Neural progenitor cell (in vitro differentiated cells): ENCODE data around the gene THBD. TPM values are rescaled to one million over a fixed set of nuclear protein-coding genes. Genes with fewer than 3 reads are reported as not detected.

ENCODE experiments used
- DNase-seq: peaks from one replicate; pipeline ENCODE4 v3.0.0-alpha.2; 2016; ENCODE audit warnings: low spot score
- H2AFZ ChIP-seq: fragments of 200-600 bp; sonication (generic); replicated peaks from 2 replicates; pipeline ENCODE4 v1.6.1; 2016; ENCODE audit warnings: antibody characterized with exemption
- H3F3A ChIP-seq: fragments of 200-600 bp; sonication (generic); 2 replicates; pipeline ENCODE4 v1.6.1; 2016; ENCODE audit warnings: antibody characterized with exemption, low read depth
- H3K27ac ChIP-seq: fragments of 200-600 bp; sonication (generic); 2 replicates; pipeline ENCODE4 v1.5.1; 2016; ENCODE audit warnings: mild to moderate bottlenecking
- H3K27me3 ChIP-seq: fragments of 200-600 bp; sonication (generic); 2 replicates; pipeline ENCODE4 v1.6.1; 2016; ENCODE audit warnings: mild to moderate bottlenecking, moderate library complexity
- H3K36me3 ChIP-seq: fragments of 200-600 bp; sonication (generic); 2 replicates; pipeline ENCODE4 v1.5.1; 2016
- H3K4me1 ChIP-seq: fragments of 200-600 bp; sonication (generic); 2 replicates; pipeline ENCODE4 v1.6.1; 2016; ENCODE audit warnings: mixed run types
- H3K4me2 ChIP-seq: fragments of 200-600 bp; sonication (generic); 2 replicates; pipeline ENCODE4 v1.6.1; 2016
- H3K4me3 ChIP-seq: fragments of 200-600 bp; sonication (generic); 2 replicates; pipeline ENCODE4 v1.5.1; 2016
- H3K79me2 ChIP-seq: fragments of 200-600 bp; sonication (generic); 2 replicates; pipeline ENCODE4 v1.6.1; 2016; ENCODE audit warnings: low read depth
- H3K9ac ChIP-seq: fragments of 200-600 bp; sonication (generic); 2 replicates; pipeline ENCODE4 v1.6.1; 2016
- H3K9me3 ChIP-seq: fragments of 200-600 bp; sonication (generic); 2 replicates; pipeline ENCODE4 v1.5.1; 2016; ENCODE audit warnings: low read depth
- H4K20me1 ChIP-seq: fragments of 200-600 bp; sonication (generic); 2 replicates; pipeline ENCODE4 v1.6.1; 2016; ENCODE audit warnings: low read depth
- H3K27ac Mint-ChIP-seq: 3 replicates; pipeline ENCODE4 v1.8.0; 2021; ENCODE audit warnings: mixed read lengths
- H3K27me3 Mint-ChIP-seq: 2 replicates; pipeline ENCODE4 v1.8.0; 2022; ENCODE audit warnings: low read depth, mild to moderate bottlenecking, inconsistent platforms, moderate library complexity, mixed read lengths; ENCODE audit not compliant: insufficient read depth
- H3K36me3 Mint-ChIP-seq: 3 replicates; pipeline ENCODE4 v1.8.0; 2021; ENCODE audit warnings: mixed read lengths
- H3K4me1 Mint-ChIP-seq: 3 replicates; pipeline ENCODE4 v1.8.0; 2021; ENCODE audit warnings: mixed read lengths
- H3K4me3 Mint-ChIP-seq: 3 replicates; pipeline ENCODE4 v1.8.0; 2021; ENCODE audit warnings: mild to moderate bottlenecking, moderate library complexity, mixed read lengths
- H3K9me3 Mint-ChIP-seq: 3 replicates; pipeline ENCODE4 v1.8.0; 2020; ENCODE audit warnings: mixed read lengths
- CTCF ChIP-seq: fragments of 200-600 bp; sonication (generic); IDR thresholded peaks from 2 replicates; pipeline ENCODE4 v1.5.1; 2017; ENCODE audit warnings: antibody characterized with exemption, mild to moderate bottlenecking
- EZH2 ChIP-seq: fragments of 200-600 bp; sonication (generic); IDR thresholded peaks from 2 replicates; pipeline ENCODE4 v1.6.1; 2017; ENCODE audit warnings: antibody characterized with exemption, mild to moderate bottlenecking, moderate library complexity
- EZH2phosphoT487 ChIP-seq: fragments of 200-600 bp; sonication (generic); IDR thresholded peaks from 2 replicates; pipeline ENCODE4 v1.6.1; 2017; ENCODE audit warnings: antibody characterized with exemption
- total RNA-seq: library from RNA; depleted of rRNA; stranded (reverse); fragments of >200 nt; gene quantifications from 2 replicates; pipeline ENCODE4 v1.2.3, GENCODE V29; 2015; ENCODE audit warnings: low replicate concordance

Gene THBD
- total RNA-seq, 1 donor from 2014 or later = 0.15 TPM

DNA sequence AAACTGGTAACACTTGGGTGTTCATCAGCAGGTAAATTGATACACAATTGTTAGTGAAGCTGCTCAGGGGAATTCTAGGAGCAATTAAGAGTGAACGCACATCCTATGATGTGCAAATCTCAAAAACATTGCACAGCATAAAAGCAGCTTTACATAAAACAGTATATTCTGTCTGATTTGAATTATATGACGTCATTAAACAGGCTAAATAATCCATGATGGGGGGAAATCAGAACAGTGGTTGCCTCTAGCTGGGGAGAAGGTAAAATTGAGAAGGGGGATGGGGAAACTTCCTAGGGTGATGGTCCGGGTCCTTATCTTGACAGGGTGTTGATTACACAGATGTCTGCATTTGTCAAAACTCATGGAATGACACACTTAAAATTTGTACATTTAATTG, 17.3 kb upstream of the THBD start:
- no peaks in the 10 kb centered on the region for H3K36me3 Mint-ChIP-seq
- no peak overlapping the region for H3K4me3 Mint-ChIP-seq
- no peak overlapping the region for H3K27ac Mint-ChIP-seq
- H3K4me1 ChIP-seq = peaks cover 12% of the 10 kb centered on the region
- H2AFZ ChIP-seq = no peak overlapping the region
- no peaks in the 10 kb centered on the region for H4K20me1 ChIP-seq
- peaks cover 2% of the 10 kb centered on the region for H3K27me3 Mint-ChIP-seq
- H3F3A ChIP-seq = no peaks in the 10 kb centered on the region
- H3K36me3 ChIP-seq = no peaks in the 10 kb centered on the region
- TF ChIP-seq CTCF (no peak), EZH2 (no peak), EZH2phosphoT487 (no peak)
- H3K9me3 ChIP-seq = no peaks in the 10 kb centered on the region
- H3K27me3 ChIP-seq = no peaks in the 10 kb centered on the region
- no peaks in the 10 kb centered on the region for H3K79me2 ChIP-seq
- H3K4me1 Mint-ChIP-seq = peaks cover 20% of the 10 kb centered on the region
- H3K9ac ChIP-seq = no peak overlapping the region
- H3K4me2 ChIP-seq = no peak overlapping the region
- H3K4me3 ChIP-seq = no peak overlapping the region
- no peak for DNase-seq
- H3K27ac ChIP-seq = no peak overlapping the region
- H3K9me3 Mint-ChIP-seq = no peaks in the 10 kb centered on the region

DNA sequence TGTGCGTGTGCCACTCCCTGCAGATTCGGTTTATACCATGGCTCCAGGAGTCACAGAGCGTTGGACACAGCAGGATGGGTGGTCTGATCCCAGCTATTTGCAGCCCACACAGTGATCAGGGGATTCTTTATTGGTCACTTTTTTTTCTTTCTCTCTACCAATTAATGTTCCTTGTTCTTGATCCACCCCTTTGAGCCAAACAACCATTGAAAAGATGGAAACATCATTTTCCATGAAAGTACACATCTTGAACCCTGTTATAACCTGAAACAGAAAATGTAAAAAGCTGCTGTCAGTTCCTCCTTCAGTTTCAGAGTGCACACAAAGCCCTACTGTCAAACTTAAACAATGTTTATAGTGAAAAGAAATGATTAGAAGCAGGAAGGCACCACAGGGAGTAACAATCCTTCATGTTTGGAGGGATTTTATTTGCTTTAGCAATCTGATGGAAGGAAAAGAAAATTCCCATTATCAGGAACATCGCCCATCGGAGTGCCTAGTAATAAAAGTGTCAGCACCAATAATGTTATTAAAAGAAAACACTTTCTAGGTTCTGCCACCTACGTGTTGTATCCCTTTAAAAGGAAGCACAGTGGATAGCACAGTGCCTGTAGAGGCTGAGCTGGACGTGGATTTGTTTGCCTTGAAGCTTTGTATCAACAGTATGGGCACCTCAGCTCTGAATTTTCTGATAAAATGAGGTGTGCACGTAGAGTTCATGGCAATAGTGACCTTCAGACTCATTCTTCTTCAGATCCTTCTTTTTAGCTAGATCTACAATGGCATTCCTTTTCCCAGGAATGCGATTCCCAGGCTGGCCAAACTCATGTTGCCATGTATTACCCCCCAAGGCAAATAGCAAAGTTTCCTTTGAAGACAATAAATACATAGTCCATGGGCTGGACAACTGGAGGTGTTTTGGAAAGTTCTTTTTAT, 16.1 kb upstream of the THBD start:
- Histone ChIP-seq H3K4me2 (peak overlapping the region; percentile 34), H2AFZ (no peak overlapping the region), H3K27ac (no peak overlapping the region), H3K9ac (no peak overlapping the region), H3K4me1 (peaks cover 11% of the 10 kb centered on the region), H3K9me3 (no peaks in the 10 kb centered on the region), H4K20me1 (no peaks in the 10 kb centered on the region), H3K27me3 (no peaks in the 10 kb centered on the region), H3F3A (no peaks in the 10 kb centered on the region), H3K79me2 (no peaks in the 10 kb centered on the region), H3K4me3 (no peak overlapping the region), H3K36me3 (no peaks in the 10 kb centered on the region)
- DNase-seq = no peak
- no peak overlapping the region for H3K27ac Mint-ChIP-seq
- no peak overlapping the region for H3K4me3 Mint-ChIP-seq
- peaks cover 20% of the 10 kb centered on the region for H3K4me1 Mint-ChIP-seq
- TF ChIP-seq EZH2phosphoT487 = no peak
- TF ChIP-seq EZH2 = no peak
- no peak for TF ChIP-seq CTCF
- peaks cover 2% of the 10 kb centered on the region for H3K27me3 Mint-ChIP-seq
- H3K36me3 Mint-ChIP-seq = no peaks in the 10 kb centered on the region
- no peaks in the 10 kb centered on the region for H3K9me3 Mint-ChIP-seq

GRCh38 chr20:23063581-23063980, 14.1 kb upstream of the THBD start:
- H3K27me3 Mint-ChIP-seq = peaks cover 6% of the 10 kb centered on the region
- Histone ChIP-seq H3K36me3 (no peaks in the 10 kb centered on the region), H3K4me2 (no peak overlapping the region), H3K4me1 (peaks cover 11% of the 10 kb centered on the region), H3K27me3 (no peaks in the 10 kb centered on the region), H3K9ac (no peak overlapping the region), H3K27ac (no peak overlapping the region), H3K4me3 (no peak overlapping the region), H4K20me1 (no peaks in the 10 kb centered on the region), H2AFZ (no peak overlapping the region), H3K79me2 (no peaks in the 10 kb centered on the region), H3F3A (no peaks in the 10 kb centered on the region), H3K9me3 (no peaks in the 10 kb centered on the region)
- H3K4me1 Mint-ChIP-seq = peaks cover 20% of the 10 kb centered on the region
- DNase-seq = no peak
- H3K4me3 Mint-ChIP-seq = no peak overlapping the region
- no peaks in the 10 kb centered on the region for H3K9me3 Mint-ChIP-seq
- no peak overlapping the region for H3K27ac Mint-ChIP-seq
- TF ChIP-seq EZH2 = no peak
- TF ChIP-seq EZH2phosphoT487 = no peak
- H3K36me3 Mint-ChIP-seq = no peaks in the 10 kb centered on the region

DNA sequence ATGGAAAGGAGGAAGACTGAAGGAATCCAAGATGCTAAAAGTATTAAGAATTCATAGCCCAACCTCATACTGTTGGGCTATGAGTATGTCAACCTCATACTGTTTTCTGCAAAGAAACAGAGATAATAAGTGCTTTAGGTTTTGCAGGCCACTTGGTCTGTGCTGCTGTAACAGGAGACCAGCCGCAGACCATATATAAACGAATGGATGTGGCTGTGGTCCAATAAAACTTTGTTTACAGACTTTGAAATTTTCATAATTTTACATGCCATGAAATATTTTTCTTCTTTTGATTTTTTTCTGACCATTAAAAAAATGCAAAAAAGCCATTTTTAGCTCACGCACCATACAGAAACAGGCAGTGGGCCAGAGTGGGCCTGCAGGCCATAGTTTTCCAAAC, 13.7 kb upstream of the THBD start:
- Histone ChIP-seq H3K4me1 (peaks cover 11% of the 10 kb centered on the region), H4K20me1 (no peaks in the 10 kb centered on the region), H3K79me2 (no peaks in the 10 kb centered on the region), H3K27ac (no peak overlapping the region), H3F3A (no peaks in the 10 kb centered on the region), H3K9ac (no peak overlapping the region), H3K4me2 (no peak overlapping the region), H3K4me3 (no peak overlapping the region), H2AFZ (no peak overlapping the region), H3K9me3 (no peaks in the 10 kb centered on the region), H3K27me3 (no peaks in the 10 kb centered on the region), H3K36me3 (no peaks in the 10 kb centered on the region)
- no peak overlapping the region for H3K4me3 Mint-ChIP-seq
- DNase-seq = no peak
- no peak for TF ChIP-seq EZH2phosphoT487
- no peak for TF ChIP-seq EZH2
- no peak for TF ChIP-seq CTCF
- peaks cover 6% of the 10 kb centered on the region for H3K27me3 Mint-ChIP-seq
- no peaks in the 10 kb centered on the region for H3K9me3 Mint-ChIP-seq
- H3K36me3 Mint-ChIP-seq = no peaks in the 10 kb centered on the region
- no peak overlapping the region for H3K27ac Mint-ChIP-seq
- H3K4me1 Mint-ChIP-seq = peaks cover 20% of the 10 kb centered on the region
